Measurements from ENCODE around the gene THADA. TPM values are rescaled to one million over a fixed set of nuclear protein-coding genes. Genes with fewer than 3 reads are reported as not detected.

Gene THADA
- polyA plus RNA-seq, 3 donors, result 7.3 to 11.2 (median 9.7) TPM

DNA sequence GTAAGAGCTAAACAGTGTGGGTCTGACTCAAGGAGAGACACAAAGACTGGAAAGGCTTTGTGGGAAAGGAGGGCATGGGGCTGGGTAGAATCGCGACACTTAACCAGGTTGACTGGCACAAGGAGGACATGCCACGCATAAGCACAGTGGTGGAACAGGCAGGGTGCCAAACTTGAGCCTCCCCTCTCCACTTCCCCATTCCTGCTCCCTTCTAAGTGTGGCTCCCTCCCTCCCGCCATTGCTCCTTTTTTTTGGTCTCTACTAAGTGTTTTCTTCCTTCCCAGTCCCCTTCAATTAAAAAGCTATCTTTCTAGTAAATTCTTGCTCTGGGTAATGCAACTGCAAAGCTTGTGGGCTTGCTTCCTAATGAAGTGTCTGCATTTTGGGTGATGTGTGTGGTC lies 329.1 kb downstream of the THADA start:
- H3K27ac Mint-ChIP-seq, result peak overlapping the region; percentile 38 to 91 (median 79)
- WGBS (ENCODE audit: insufficient coverage), result 0% methylated on average over 1 of the region's 4 CpGs

DNA sequence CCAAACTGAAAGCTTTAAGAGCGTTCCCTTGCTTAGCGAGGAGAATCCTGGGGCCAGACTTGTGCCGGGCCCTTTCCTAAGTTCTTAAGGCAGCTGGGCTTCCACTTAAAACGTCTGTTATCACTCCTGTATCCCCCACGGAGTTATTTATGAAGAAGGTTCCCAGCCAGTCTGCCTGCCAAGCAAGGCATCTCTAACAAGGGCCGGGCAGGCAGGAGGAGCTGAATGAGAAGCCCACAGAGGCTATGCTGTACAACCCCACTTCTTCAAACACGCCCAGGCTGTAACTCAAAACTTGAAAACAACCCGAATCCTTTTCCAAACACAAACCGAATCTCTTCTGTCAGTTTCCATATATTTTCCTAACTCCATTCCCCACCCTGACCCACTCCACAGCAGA lies 330.4 kb downstream of the THADA start:
- H3K4me2 ChIP-seq (replicated peaks; ENCODE audit: extremely low read depth, low read length, poor library complexity, severe bottlenecking), result no peak overlapping the region
- Mint-ChIP-seq H3K27me3 (ENCODE audit: low read depth in 3 of 3) (peaks cover 0 to 4% (median 0%) of the 10 kb centered on the region in 3 donors), H3K4me3 (no peak overlapping the region), H3K4me1 (peaks cover 56% of the 10 kb centered on the region), H3K27ac (no peak overlapping the region), H3K9me3 (peaks cover 0 to 2% (median 0%) of the 10 kb centered on the region in 7 donors), H3K36me3 (peaks cover 35% of the 10 kb centered on the region in 2 donors)
- WGBS (ENCODE audit: insufficient coverage), result 98% methylated on average over 5 of the region's 9 CpGs
- intact Hi-C loops (cut with micrococcal nuclease), result no loop called here
- TF ChIP-seq, protein P1, sequence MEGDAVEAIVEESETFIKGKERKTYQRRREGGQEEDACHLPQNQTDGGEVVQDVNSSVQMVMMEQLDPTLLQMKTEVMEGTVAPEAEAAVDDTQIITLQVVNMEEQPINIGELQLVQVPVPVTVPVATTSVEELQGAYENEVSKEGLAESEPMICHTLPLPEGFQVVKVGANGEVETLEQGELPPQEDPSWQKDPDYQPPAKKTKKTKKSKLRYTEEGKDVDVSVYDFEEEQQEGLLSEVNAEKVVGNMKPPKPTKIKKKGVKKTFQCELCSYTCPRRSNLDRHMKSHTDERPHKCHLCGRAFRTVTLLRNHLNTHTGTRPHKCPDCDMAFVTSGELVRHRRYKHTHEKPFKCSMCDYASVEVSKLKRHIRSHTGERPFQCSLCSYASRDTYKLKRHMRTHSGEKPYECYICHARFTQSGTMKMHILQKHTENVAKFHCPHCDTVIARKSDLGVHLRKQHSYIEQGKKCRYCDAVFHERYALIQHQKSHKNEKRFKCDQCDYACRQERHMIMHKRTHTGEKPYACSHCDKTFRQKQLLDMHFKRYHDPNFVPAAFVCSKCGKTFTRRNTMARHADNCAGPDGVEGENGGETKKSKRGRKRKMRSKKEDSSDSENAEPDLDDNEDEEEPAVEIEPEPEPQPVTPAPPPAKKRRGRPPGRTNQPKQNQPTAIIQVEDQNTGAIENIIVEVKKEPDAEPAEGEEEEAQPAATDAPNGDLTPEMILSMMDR (IDR thresholded peaks at IDR 0.05), result no peak
- H3K4me3 ChIP-seq (replicated peaks in 1 of 3; ENCODE audit: low read depth in 2 of 3, low read length in 3 of 3), result no peak overlapping the region
- H3K27me3 ChIP-seq (ENCODE audit: control insufficient read depth in 2 of 2, insufficient read depth in 2 of 2, low read length in 2 of 2), result no peaks in the 10 kb centered on the region
- no peaks in the 10 kb centered on the region for H3K36me3 ChIP-seq (replicated peaks in 1 of 2; ENCODE audit: control insufficient read depth in 1 of 2, insufficient read depth in 2 of 2, low read length in 2 of 2)
- peaks cover 46 to 50% of the 10 kb centered on the region in 2 donors for H3K4me1 ChIP-seq (ENCODE audit: control insufficient read depth in 1 of 2, insufficient read depth in 2 of 2, low read length in 2 of 2)
- DNase-seq, result no peak
- H3K9me3 ChIP-seq (replicated peaks in 1 of 2; ENCODE audit: control insufficient read depth in 1 of 2, insufficient read depth in 1 of 2, low read length in 2 of 2), result no peaks in the 10 kb centered on the region
- H3K79me2 ChIP-seq (ENCODE audit: insufficient read depth, low read length), result no peaks in the 10 kb centered on the region
- no peak overlapping the region for H3K9ac ChIP-seq (ENCODE audit: insufficient read depth, low read length, poor library complexity, severe bottlenecking)
- H4K20me1 ChIP-seq (ENCODE audit: insufficient read depth, low read length), result no peaks in the 10 kb centered on the region
- H2AFZ ChIP-seq (ENCODE audit: insufficient read depth, low read depth, low read length, poor library complexity, severe bottlenecking), result no peak overlapping the region
- H3K27ac ChIP-seq (ENCODE audit: low read depth in 1 of 2, low read length in 2 of 2), result no peak overlapping the region

More for the DNA sequence above, 329.1 kb downstream of the THADA start:
- peaks cover 46 to 54% of the 10 kb centered on the region in 2 donors for H3K4me1 ChIP-seq (ENCODE audit: control insufficient read depth in 1 of 2, insufficient read depth in 2 of 2, low read length in 2 of 2)
- intact Hi-C loops (cut with micrococcal nuclease), result no loop called here
- no peak overlapping the region for H3K4me3 ChIP-seq (replicated peaks in 1 of 3; ENCODE audit: low read depth in 2 of 3, low read length in 3 of 3)
- no peaks in the 10 kb centered on the region for H3K27me3 ChIP-seq (ENCODE audit: control insufficient read depth in 2 of 2, insufficient read depth in 2 of 2, low read length in 2 of 2)
- no peaks in the 10 kb centered on the region for H4K20me1 ChIP-seq (ENCODE audit: insufficient read depth, low read length)
- peak; percentile 67 to 79 (median 67) for DNase-seq
- no peaks in the 10 kb centered on the region for H3K9me3 ChIP-seq (replicated peaks in 1 of 2; ENCODE audit: control insufficient read depth in 1 of 2, insufficient read depth in 1 of 2, low read length in 2 of 2)
- peaks cover 0 to 4% (median 0%) of the 10 kb centered on the region in 3 donors for H3K27me3 Mint-ChIP-seq (ENCODE audit: low read depth in 3 of 3)
- no peak overlapping the region for H3K4me2 ChIP-seq (replicated peaks; ENCODE audit: extremely low read depth, low read length, poor library complexity, severe bottlenecking)
- peak overlapping the region in 1 of 2 donors; percentile 11 for H3K4me3 Mint-ChIP-seq
- peaks cover 0 to 2% (median 0%) of the 10 kb centered on the region in 7 donors for H3K9me3 Mint-ChIP-seq
- H3K27ac ChIP-seq (ENCODE audit: low read depth in 1 of 2, low read length in 2 of 2), result peak overlapping the region in 1 of 2 donors; percentile 13
- H3K36me3 ChIP-seq (replicated peaks in 1 of 2; ENCODE audit: control insufficient read depth in 1 of 2, insufficient read depth in 2 of 2, low read length in 2 of 2), result no peaks in the 10 kb centered on the region
- H2AFZ ChIP-seq (ENCODE audit: insufficient read depth, low read depth, low read length, poor library complexity, severe bottlenecking), result peak overlapping the region; percentile 33
- H3K4me1 Mint-ChIP-seq, result peaks cover 58% of the 10 kb centered on the region
- H3K36me3 Mint-ChIP-seq, result peaks cover 39 to 44% of the 10 kb centered on the region in 2 donors
- no peak overlapping the region for H3K9ac ChIP-seq (ENCODE audit: insufficient read depth, low read length, poor library complexity, severe bottlenecking)
- TF ChIP-seq, protein P1 (IDR thresholded peaks at IDR 0.05), result no peak
- no peaks in the 10 kb centered on the region for H3K79me2 ChIP-seq (ENCODE audit: insufficient read depth, low read length)

All from CD14-positive monocyte (primary cell).